Cardiac fibroblast (primary cell): Measurements from ENCODE around the gene RAD9A.

Experiments used
- DNase-seq, 2 donors: peaks; one replicate each; pipeline versions ENCODE4 v3.0.0 to v3.0.0-alpha.2; 2010; ENCODE audit warnings: low read depth in 2 of 2
- H3K4me3 ChIP-seq, 2 donors: replicated peaks in 1 of 2; 1 replicate in 1 of 2; 2 replicates in 1 of 2; pipeline ENCODE4 v1.5.1; 2011; ENCODE audit warnings: low read depth in 2 of 2, low read length in 2 of 2, mild to moderate bottlenecking in 2 of 2, moderate library complexity in 1 of 2
- TF ChIP-seq, protein P1 (sequence below): IDR thresholded peaks from one replicate; pipeline ENCODE4 v1.5.1; 2011; ENCODE audit warnings: low read depth, mild to moderate bottlenecking, low read length, inconsistent platforms

The RAD9A gene

GRCh38 chr11:67412495-67413179, 20.9 kb downstream of the RAD9A start:
- TF ChIP-seq, protein P1, sequence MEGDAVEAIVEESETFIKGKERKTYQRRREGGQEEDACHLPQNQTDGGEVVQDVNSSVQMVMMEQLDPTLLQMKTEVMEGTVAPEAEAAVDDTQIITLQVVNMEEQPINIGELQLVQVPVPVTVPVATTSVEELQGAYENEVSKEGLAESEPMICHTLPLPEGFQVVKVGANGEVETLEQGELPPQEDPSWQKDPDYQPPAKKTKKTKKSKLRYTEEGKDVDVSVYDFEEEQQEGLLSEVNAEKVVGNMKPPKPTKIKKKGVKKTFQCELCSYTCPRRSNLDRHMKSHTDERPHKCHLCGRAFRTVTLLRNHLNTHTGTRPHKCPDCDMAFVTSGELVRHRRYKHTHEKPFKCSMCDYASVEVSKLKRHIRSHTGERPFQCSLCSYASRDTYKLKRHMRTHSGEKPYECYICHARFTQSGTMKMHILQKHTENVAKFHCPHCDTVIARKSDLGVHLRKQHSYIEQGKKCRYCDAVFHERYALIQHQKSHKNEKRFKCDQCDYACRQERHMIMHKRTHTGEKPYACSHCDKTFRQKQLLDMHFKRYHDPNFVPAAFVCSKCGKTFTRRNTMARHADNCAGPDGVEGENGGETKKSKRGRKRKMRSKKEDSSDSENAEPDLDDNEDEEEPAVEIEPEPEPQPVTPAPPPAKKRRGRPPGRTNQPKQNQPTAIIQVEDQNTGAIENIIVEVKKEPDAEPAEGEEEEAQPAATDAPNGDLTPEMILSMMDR: no peak
- no peak overlapping the region for H3K4me3 ChIP-seq
- no peak for DNase-seq

DNA sequence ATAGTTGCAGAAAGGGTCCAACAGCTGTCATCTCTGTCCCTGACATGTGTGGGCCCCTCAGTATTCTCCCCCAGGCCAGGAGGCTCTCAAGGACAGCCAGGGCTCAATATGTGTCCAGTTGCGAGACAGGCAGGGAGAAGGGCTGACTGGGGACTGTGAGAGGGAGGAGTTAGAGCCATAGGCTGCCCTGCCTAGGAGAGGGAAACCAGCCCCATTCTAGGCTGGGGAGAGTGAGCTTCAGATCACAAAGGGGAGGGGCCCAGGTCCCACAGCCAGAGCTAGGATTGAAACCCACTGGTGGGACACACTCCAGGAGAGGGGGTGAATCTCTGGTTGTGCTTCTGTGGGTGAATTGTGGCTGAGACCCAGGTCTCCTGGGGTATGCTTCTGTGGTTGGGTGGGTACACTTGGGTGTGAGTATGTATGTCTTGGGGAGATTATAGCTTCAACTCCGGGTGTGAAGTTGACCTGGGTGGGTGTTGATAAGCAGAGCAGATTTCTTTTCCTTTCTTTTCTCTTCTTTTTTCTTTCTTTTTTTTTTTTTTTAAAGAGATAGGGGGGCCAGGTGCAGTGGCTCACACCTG, 21.6 kb downstream of the RAD9A start:
- no peak for DNase-seq
- H3K4me3 ChIP-seq: no peak overlapping the region
- TF ChIP-seq, protein P1: no peak

DNA sequence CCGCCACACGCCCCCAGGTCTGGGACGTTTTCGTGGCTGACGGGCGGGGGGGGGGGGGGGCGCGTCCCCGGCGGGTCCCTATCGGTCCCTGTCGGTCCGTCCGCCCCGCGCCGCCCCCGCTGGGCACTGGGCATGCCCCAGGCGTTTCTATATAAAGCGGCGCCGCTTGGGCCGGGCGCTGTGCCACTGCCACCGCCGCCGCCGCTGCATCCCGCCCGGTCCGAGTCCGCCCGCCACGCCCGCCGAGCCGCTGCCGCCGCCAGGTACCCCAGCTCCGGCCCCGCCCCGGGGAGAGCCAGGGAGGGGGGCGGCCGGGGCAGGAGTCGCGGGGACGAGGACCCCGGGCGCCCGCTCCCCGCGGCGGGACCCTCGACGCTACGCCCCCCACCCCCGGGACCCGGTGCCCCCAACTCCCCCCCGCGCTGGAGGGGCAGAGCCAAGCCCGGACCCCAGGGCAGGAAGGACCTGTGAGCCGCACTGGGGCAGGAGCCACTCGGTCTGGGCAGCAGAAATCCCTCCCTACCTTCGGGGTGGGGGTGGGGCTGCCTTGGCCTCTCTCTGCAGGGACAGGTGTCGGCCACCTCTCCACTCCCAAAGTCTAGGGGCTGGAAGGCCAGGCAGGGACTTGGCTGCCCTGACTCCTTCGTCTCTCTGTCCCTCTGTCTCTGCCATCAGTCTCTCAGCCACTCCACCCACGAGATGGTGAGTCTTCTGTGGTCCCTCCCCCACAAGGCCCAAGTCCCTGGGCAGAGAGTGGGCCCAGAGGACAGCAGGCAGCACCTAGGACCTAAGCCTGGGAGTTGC, 23.9 kb downstream of the RAD9A start, which contains the start of gene CARNS1:
Gene CARNS1 (plus strand): TSS at position 178 of the 804 bp plus-strand sequence. CDS start 522 bp downstream, at position 700.
- DNase-seq: no peak
- peak within 1 kb of the TSS in 1 of 2 donors; percentile 32 for H3K4me3 ChIP-seq
- TF ChIP-seq, protein P1: no peak

DNA sequence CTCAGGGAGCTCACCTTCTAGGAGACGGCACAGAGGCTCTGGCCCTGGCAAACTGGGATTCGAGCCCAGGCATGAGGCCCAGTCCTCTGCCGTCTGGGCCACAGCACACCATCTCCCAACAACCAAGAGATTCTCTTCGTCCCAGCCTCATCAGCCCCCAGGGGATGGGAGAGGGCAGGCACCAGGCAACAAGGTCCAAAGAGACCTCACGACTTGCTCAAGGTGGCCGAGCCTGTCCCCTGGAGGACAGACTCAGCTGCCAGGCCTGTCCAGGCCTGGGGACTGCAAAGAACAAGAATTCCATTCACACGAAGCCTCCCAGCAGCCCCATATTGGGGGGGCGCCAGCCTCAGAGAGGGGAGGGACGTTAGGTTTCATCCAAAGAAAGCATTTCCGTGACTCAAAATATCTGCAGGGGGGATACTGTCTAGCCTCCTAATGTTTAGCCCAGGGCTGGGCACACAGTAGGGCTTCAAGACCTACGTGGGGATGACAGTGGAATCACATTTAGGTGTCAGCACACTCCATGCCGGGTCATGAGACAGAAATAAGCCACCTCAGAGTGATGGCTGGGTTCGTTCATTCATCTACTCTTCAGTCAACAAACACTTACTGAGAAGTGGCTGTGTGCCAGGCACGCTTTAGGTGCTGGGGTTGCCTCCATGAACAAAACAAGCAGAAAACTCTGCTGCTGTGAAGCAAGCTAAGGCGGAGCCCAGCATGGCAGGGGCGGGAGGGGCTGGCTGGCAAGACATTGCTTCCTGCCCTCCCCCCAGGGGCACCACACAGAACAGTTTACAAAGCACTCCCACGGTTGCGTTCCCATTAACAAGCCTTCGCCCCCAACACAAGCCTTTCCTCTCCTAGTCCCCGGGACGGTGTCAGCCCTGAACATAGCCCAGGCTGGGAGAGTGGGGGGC, 24.9 kb downstream of the RAD9A start:
- H3K4me3 ChIP-seq: no peak overlapping the region
- DNase-seq: peak in 1 of 2 donors; percentile 53

DNA sequence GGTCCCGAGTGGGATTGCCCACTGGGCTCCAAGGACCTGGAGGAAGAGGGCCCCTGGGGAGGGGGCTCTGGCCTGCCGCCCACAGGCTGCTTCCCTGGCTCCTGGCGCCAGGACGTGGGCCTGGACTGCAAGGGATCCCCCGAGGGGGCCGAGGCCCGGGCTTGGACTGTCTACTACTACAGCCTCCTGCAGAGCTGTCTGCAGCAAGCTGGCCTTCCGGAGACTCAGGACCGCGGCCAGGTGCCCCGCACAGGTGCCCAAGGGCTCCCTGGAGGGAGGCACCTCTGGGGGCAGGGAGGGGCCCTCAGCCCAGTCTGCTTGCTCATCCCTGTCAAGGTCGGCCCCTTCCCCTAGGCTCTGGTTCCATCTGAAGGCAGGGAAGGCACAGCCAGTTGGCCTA, 25.6 kb downstream of the RAD9A start:
- DNase-seq: no peak
- no peak overlapping the region for H3K4me3 ChIP-seq
- TF ChIP-seq, protein P1: no peak

More for the DNA sequence above, 24.9 kb downstream of the RAD9A start:
- TF ChIP-seq, protein P1: no peak
